GM12873 (cell line): ENCODE data around the gene COLEC11.

Experiments
- TF ChIP-seq, protein P1 (sequence below): IDR thresholded peaks from 2 replicates; pipeline ENCODE4 v1.5.1; 2012; ENCODE audit warnings: low read depth, mild to moderate bottlenecking, moderate library complexity, low read length, control low read depth; ENCODE audit not compliant: insufficient read depth; ENCODE audit errors: missing control alignments

The COLEC11 gene

GRCh38 chr2:3627500-3628100 lies 32.7 kb downstream of the COLEC11 start:
- TF ChIP-seq, protein P1, sequence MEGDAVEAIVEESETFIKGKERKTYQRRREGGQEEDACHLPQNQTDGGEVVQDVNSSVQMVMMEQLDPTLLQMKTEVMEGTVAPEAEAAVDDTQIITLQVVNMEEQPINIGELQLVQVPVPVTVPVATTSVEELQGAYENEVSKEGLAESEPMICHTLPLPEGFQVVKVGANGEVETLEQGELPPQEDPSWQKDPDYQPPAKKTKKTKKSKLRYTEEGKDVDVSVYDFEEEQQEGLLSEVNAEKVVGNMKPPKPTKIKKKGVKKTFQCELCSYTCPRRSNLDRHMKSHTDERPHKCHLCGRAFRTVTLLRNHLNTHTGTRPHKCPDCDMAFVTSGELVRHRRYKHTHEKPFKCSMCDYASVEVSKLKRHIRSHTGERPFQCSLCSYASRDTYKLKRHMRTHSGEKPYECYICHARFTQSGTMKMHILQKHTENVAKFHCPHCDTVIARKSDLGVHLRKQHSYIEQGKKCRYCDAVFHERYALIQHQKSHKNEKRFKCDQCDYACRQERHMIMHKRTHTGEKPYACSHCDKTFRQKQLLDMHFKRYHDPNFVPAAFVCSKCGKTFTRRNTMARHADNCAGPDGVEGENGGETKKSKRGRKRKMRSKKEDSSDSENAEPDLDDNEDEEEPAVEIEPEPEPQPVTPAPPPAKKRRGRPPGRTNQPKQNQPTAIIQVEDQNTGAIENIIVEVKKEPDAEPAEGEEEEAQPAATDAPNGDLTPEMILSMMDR, result no peak

GRCh38 chr2:3628241-3628679 lies 33.3 kb downstream of the COLEC11 start:
- TF ChIP-seq, protein P1, result no peak

DNA sequence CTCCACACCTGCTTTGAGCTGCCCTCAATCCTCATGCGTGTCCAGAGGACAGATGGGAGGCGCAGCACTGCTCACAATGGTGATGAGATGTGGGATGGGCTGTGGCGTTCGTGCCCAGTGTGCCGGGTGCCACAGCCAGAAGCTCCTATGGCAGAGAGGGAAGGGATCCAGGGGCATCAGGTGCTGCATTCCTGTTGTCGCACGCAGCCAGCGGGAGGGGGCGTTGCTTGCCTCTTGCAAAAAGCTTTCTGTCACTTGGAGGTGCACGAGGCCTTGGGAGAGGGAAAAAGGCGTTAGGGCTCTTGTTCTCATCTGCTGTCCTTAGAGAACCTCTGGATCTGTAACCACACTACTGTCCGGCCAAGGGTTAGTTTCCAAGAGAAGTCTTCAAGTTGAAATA lies 33.9 kb downstream of the COLEC11 start:
- TF ChIP-seq, protein P1, result no peak

GRCh38 chr2:3630631-3631030 lies 35.7 kb downstream of the COLEC11 start:
- TF ChIP-seq, protein P1, result no peak

GRCh38 chr2:3631161-3631850 lies 36.4 kb downstream of the COLEC11 start:
- TF ChIP-seq, protein P1, result no peak

- TF ChIP-seq, protein P1, result no peak
Measured at GRCh38 chr2:3631851-3632659, 37.1 kb downstream of the COLEC11 start.
